HepG2 (cell line): Measurements from ENCODE around the gene TRIM44. TPM values are rescaled to one million over a fixed set of nuclear protein-coding genes. Genes with fewer than 3 reads are reported as not detected.

Experiments used
- ARID3A ChIP-seq: IDR thresholded peaks from 2 replicates; pipeline ENCODE4 v1.6.1; 2012; ENCODE audit warnings: low read depth, low read length, improper control_type of control experiment
- ATAD3A ChIP-seq: sonication (generic); formaldehyde crosslinking; IDR thresholded peaks from 2 replicates; pipeline ENCODE4 v1.4.0; 2020; ENCODE audit warnings: missing genetic modification reagents
- FOXM1 ChIP-seq: sonication (generic); formaldehyde crosslinking; IDR thresholded peaks from 2 replicates; pipeline ENCODE4 v1.5.0; 2020; ENCODE audit warnings: missing genetic modification reagents
- HNF1A ChIP-seq, 2 experiments: sonication (generic) in 1 of 2; formaldehyde crosslinking in 1 of 2; IDR thresholded peaks; 2 replicates each; pipeline versions ENCODE4 v1.4.0 to v1.6.1; 2016 to 2020; ENCODE audit warnings: borderline replicate concordance in 1 of 2, low read depth in 1 of 2, mild to moderate bottlenecking in 1 of 2, missing genetic modification reagents in 1 of 2
- HOXA5 ChIP-seq: sonication (generic); formaldehyde crosslinking; IDR thresholded peaks from 2 replicates; pipeline ENCODE4 v1.4.0; 2020; ENCODE audit warnings: missing genetic modification reagents
- HOXA7 ChIP-seq: sonication (generic); formaldehyde crosslinking; IDR thresholded peaks from 2 replicates; pipeline ENCODE4 v1.8.1; 2022; ENCODE audit warnings: mild to moderate bottlenecking, missing genetic modification reagents, moderate library complexity
- KLF13 ChIP-seq: sonication (generic); formaldehyde crosslinking; IDR thresholded peaks from 2 replicates; pipeline ENCODE4 v1.4.0; 2020; ENCODE audit warnings: mild to moderate bottlenecking, missing genetic modification reagents
- MAFF ChIP-seq: IDR thresholded peaks from 2 replicates; pipeline ENCODE4 v1.6.1; 2011; ENCODE audit warnings: low read depth, low read length, improper control_type of control experiment
- MAFK ChIP-seq, 2 experiments: IDR thresholded peaks in 1 of 2; conservative IDR thresholded peaks in 1 of 2; 2 replicates each; pipeline ENCODE4 v1.6.1; 2011; ENCODE audit warnings: improper control_type of control experiment in 2 of 2, low read length in 2 of 2
- MAX ChIP-seq: IDR thresholded peaks from 2 replicates; pipeline ENCODE4 v1.6.1; 2012; ENCODE audit warnings: inconsistent platforms
- MAZ ChIP-seq, 2 experiments: sonication (generic) in 1 of 2; formaldehyde crosslinking in 1 of 2; IDR thresholded peaks; 2 replicates each; pipeline versions ENCODE4 v1.5.0 to v1.6.1; 2012 to 2020; ENCODE audit warnings: low read depth in 2 of 2, mild to moderate bottlenecking in 2 of 2, borderline replicate concordance in 1 of 2, improper control_type of control experiment in 1 of 2, low read length in 1 of 2, missing genetic modification reagents in 1 of 2, moderate library complexity in 1 of 2
- MYC ChIP-seq: sonication (generic); formaldehyde crosslinking; IDR thresholded peaks from 2 replicates; pipeline ENCODE4 v1.9.0; 2021; ENCODE audit warnings: missing genetic modification reagents, borderline replicate concordance
- NCOA2 ChIP-seq: sonication (generic); formaldehyde crosslinking; IDR thresholded peaks from 2 replicates; pipeline ENCODE4 v1.8.0; 2022; ENCODE audit warnings: inconsistent platforms
- NPAS2 ChIP-seq: sonication (generic); formaldehyde crosslinking; IDR thresholded peaks from 2 replicates; pipeline ENCODE4 v1.8.0; 2022; ENCODE audit warnings: mild to moderate bottlenecking, missing genetic modification reagents, borderline replicate concordance
- SP2 ChIP-seq: sonication (generic); formaldehyde crosslinking; IDR thresholded peaks from 2 replicates; pipeline ENCODE4 v1.5.1; 2020; ENCODE audit warnings: mild to moderate bottlenecking, missing genetic modification reagents
- TP53 ChIP-seq: sonication (generic); formaldehyde crosslinking; conservative IDR thresholded peaks from 2 replicates; pipeline ENCODE4 v1.4.0; 2020; ENCODE audit warnings: missing genetic modification reagents
- ZNF276 ChIP-seq: sonication (generic); formaldehyde crosslinking; IDR thresholded peaks from 2 replicates; pipeline ENCODE4 v1.4.0; 2020; ENCODE audit warnings: mild to moderate bottlenecking, low read depth, missing genetic modification reagents
- ZNF3 ChIP-seq: IDR thresholded peaks from 2 replicates; pipeline ENCODE4 v1.7.0; 2017; ENCODE audit warnings: inconsistent platforms
- ZNF44 ChIP-seq: sonication (generic); formaldehyde crosslinking; IDR thresholded peaks from 2 replicates; pipeline ENCODE4 v1.5.1; 2020; ENCODE audit warnings: mild to moderate bottlenecking, missing genetic modification reagents
- ZNF766 ChIP-seq: sonication (generic); formaldehyde crosslinking; IDR thresholded peaks from 2 replicates; pipeline ENCODE4 v1.5.0; 2020; ENCODE audit warnings: missing genetic modification reagents, borderline replicate concordance
- ZNF792 ChIP-seq: IDR thresholded peaks from 2 replicates; pipeline ENCODE4 v1.6.1; 2016
- polyA plus RNA-seq, 8 experiments: library from polyadenylated mRNA; depleted of rRNA in 3 of 8; stranded (reverse) in 7 of 8; unstranded in 1 of 8; fragments of >200 nt; fragmentation: Illumina TruSeq in 4 of 8; extraction: Trizol in 4 of 8; gene quantifications; 2 replicates each; pipeline versions ENCODE4 v1.2.1 to v1.2.3, GENCODE V29; 2011 to 2016; ENCODE audit warnings: low read depth in 4 of 8, missing spikeins in 1 of 8, mixed read lengths in 1 of 8; ENCODE audit not compliant: insufficient read depth in 1 of 8
- total RNA-seq, 5 experiments: library from RNA; depleted of rRNA; stranded (reverse); fragments of >200 nt; fragmentation: Illumina TruSeq; extraction: Trizol; gene quantifications; 2 replicates each; pipeline ENCODE4 v1.2.3, GENCODE V29; 2016; ENCODE audit warnings: low read depth in 1 of 5

TRIM44 gene
- total and polyA plus RNA-seq, 2 of the 13 experiments (the other 11 are each of a cell fraction or from before 2014, with no cell fraction given) = 22.7 to 50.3 TPM

GRCh38 chr11:35662649-35663407, at the start of gene TRIM44 (continued):
- no peak for TF ChIP-seq ARID3A
- no peak for TF ChIP-seq MAFF
- TF ChIP-seq TP53 (CRISPR knock-in tag) = 0 out of 2 replicates have a peak, but pooled peaks have one; percentile 57
- TF ChIP-seq ZNF792 (CRISPR knock-in tag) = peak; percentile 97
- TF ChIP-seq SP2 = peak; percentile 63
- TF ChIP-seq KLF13 (CRISPR knock-in tag) = 0 out of 2 replicates have a peak, but pooled peaks have one; percentile 88
- TF ChIP-seq ATAD3A (CRISPR knock-in tag) = peak; percentile 89
- peak; percentile 90 for TF ChIP-seq FOXM1
- TF ChIP-seq MAZ (IDR thresholded peaks at IDR 0.05; ENCODE audit: borderline replicate concordance, low read depth, low read length) = 0 out of 2 replicates have a peak, but pooled peaks have one; percentile 13
- no peak for TF ChIP-seq MAZ (CRISPR knock-in tag; IDR thresholded peaks at IDR 0.05; ENCODE audit: low read depth)
- TF ChIP-seq ZNF766 (CRISPR knock-in tag) = peak; percentile 99; the same call in 1 of the 2 replicates
- TF ChIP-seq ZNF3 (CRISPR knock-in tag) = peak; percentile 73; the same call in 1 of the 2 replicates
- peak; percentile 95 for TF ChIP-seq MYC (CRISPR knock-in tag)
- TF ChIP-seq ZNF276 (CRISPR knock-in tag) = peak; percentile 97
- TF ChIP-seq HOXA5 (CRISPR knock-in tag) = peak; percentile 96
- TF ChIP-seq HNF1A (IDR thresholded peaks at IDR 0.05; ENCODE audit: low read depth) = no peak
- TF ChIP-seq HNF1A (CRISPR knock-in tag; IDR thresholded peaks at IDR 0.05; ENCODE audit: borderline replicate concordance) = peak; percentile 77
- TF ChIP-seq MAX = peak; percentile 99
- TF ChIP-seq ZNF44 (CRISPR knock-in tag) = 0 out of 2 replicates have a peak, but pooled peaks have one; percentile 81
- TF ChIP-seq NCOA2 (CRISPR knock-in tag) = peak; percentile 39; the same call in 1 of the 2 replicates
- peak; percentile 82; the same call in 1 of the 2 replicates for TF ChIP-seq HOXA7 (CRISPR knock-in tag)
- peak; percentile 88; the same call in 1 of the 2 replicates for TF ChIP-seq NPAS2
- TF ChIP-seq MAFK (conservative IDR thresholded peaks at IDR 0.05 in 1 of 2, IDR thresholded peaks at IDR 0.05 in 1 of 2; ENCODE audit: low read length in 2 of 2) = no peak
